PC-9 (cell line): ENCODE results near the gene RFC4. TPM values are rescaled to one million over a fixed set of nuclear protein-coding genes. Genes with fewer than 3 reads are reported as not detected.

Source experiments
- BruUV-seq: library from RNA; stranded (reverse); fragments of 400-500 nt; replicated peaks from 2 replicates; lab custom pipeline; 2021; lab: Mats Ljungman, UMichigan
- CTCF ChIA-PET: fragments of 300-600 bp; sonication (Branson Sonifier 250); formaldehyde crosslinking; loops from one replicate; lab custom pipeline; 2022; ENCODE audit warnings: antibody characterized with exemption; lab: Charles Lee
- POLR2A ChIA-PET: fragments of 300-600 bp; sonication (Branson Sonifier 250); formaldehyde crosslinking; loops from one replicate; lab custom pipeline; 2022; ENCODE audit warnings: antibody characterized with exemption; ENCODE audit not compliant: unreplicated experiment; lab: Charles Lee
- DNase-seq, 2 experiments: peaks; one replicate each; pipeline versions ENCODE4 v3.0.0 to v3.0.0-alpha.2; 2015 to 2022; ENCODE audit warnings: mixed read lengths in 1 of 2
- H2AFZ ChIP-seq: fragments of 200-600 bp; sonication (generic); 2 replicates; pipeline ENCODE4 v1.8.1; 2017; ENCODE audit warnings: antibody characterized with exemption
- H3F3A ChIP-seq: fragments of 200-600 bp; sonication (generic); 2 replicates; pipeline ENCODE4 v1.8.1; 2017; ENCODE audit warnings: antibody characterized with exemption, mild to moderate bottlenecking, low read depth; ENCODE audit not compliant: insufficient read depth
- H3K27ac ChIP-seq: fragments of 200-600 bp; sonication (generic); 2 replicates; pipeline ENCODE4 v1.6.1; 2016; ENCODE audit warnings: mixed run types
- H3K27me3 ChIP-seq: fragments of 200-600 bp; sonication (generic); 2 replicates; pipeline ENCODE4 v1.6.1; 2016; ENCODE audit warnings: low read depth, mixed run types; ENCODE audit not compliant: insufficient read depth
- H3K36me3 ChIP-seq: fragments of 200-600 bp; sonication (generic); 2 replicates; pipeline ENCODE4 v1.6.1; 2016; ENCODE audit warnings: low read depth, mixed run types
- H3K4me1 ChIP-seq: fragments of 200-600 bp; sonication (generic); replicated peaks from 2 replicates; pipeline ENCODE4 v1.6.1; 2016; ENCODE audit warnings: mixed run types; ENCODE audit not compliant: insufficient read depth
- H3K4me2 ChIP-seq: fragments of 200-600 bp; sonication (generic); 2 replicates; pipeline ENCODE4 v1.6.1; 2017; ENCODE audit warnings: mixed run types
- H3K4me3 ChIP-seq: fragments of 200-600 bp; sonication (generic); 2 replicates; pipeline ENCODE4 v1.6.1; 2016; ENCODE audit warnings: mixed run types
- H3K79me2 ChIP-seq: fragments of 200-600 bp; sonication (generic); 2 replicates; pipeline ENCODE4 v1.6.1; 2017; ENCODE audit warnings: low read depth, mixed run types
- H3K9me2 ChIP-seq: fragments of 200-600 bp; sonication (generic); 2 replicates; pipeline ENCODE4 v1.8.1; 2017; ENCODE audit warnings: mild to moderate bottlenecking; ENCODE audit not compliant: insufficient read depth
- H3K9me3 ChIP-seq: fragments of 200-600 bp; sonication (generic); 2 replicates; pipeline ENCODE4 v1.8.1; 2016; ENCODE audit warnings: low read depth; ENCODE audit not compliant: insufficient read depth
- H4K20me1 ChIP-seq: fragments of 200-600 bp; sonication (generic); 2 replicates; pipeline ENCODE4 v1.8.1; 2017; ENCODE audit not compliant: insufficient read depth
- CTCF ChIP-seq: fragments of 200-600 bp; sonication (generic); conservative IDR thresholded peaks from 2 replicates; pipeline ENCODE4 v1.6.1; 2017; ENCODE audit warnings: mixed run types, antibody characterized with exemption, mild to moderate bottlenecking, moderate library complexity
- EZH2 ChIP-seq: fragments of 200-600 bp; sonication (generic); IDR thresholded peaks from 2 replicates; pipeline ENCODE4 v1.8.0; 2017; ENCODE audit warnings: antibody characterized with exemption, low read depth
- intact Hi-C: fragments of 100-400 bp; cut with micrococcal nuclease; formaldehyde crosslinking; loops from one replicate; pipeline ENCODE4 v1.10.0; 2022; ENCODE audit not compliant: unreplicated experiment
- total RNA-seq: library from RNA; stranded (reverse); gene quantifications from 2 replicates; pipeline ENCODE4 v1.2.3, GENCODE V29; 2021

RFC4 gene
- total RNA-seq, 1 experiment from 2014 or later = 94.5 TPM

GRCh38 chr3:186825872-186826409, 19.7 kb upstream of the RFC4 start:
- CTCF ChIA-PET = no interaction called here

GRCh38 chr3:186825294-186825821, 19.1 kb upstream of the RFC4 start:
- CTCF ChIA-PET = interaction anchor here (0.6 kb wide), 1 partner anchor 246 kb away, joined by 3 read pairs; no protein-coding TSS in a partner anchor
- intact Hi-C loops = loop anchor here (5.0 kb wide), 1 partner anchor 237 kb away; no protein-coding TSS in a partner anchor
- TF ChIP-seq EZH2 = no peak
- TF ChIP-seq CTCF = no peak
- Histone ChIP-seq H3F3A (peaks cover 10% of the 10 kb centered on the region; the same call in 1 of the 2 replicates), H2AFZ (no peak overlapping the region), H3K27me3 (peaks cover 25% of the 10 kb centered on the region), H3K9me3 (no peaks in the 10 kb centered on the region), H3K27ac (no peak overlapping the region), H3K36me3 (no peaks in the 10 kb centered on the region), H3K4me3 (no peak overlapping the region), H3K4me2 (no peak overlapping the region), H3K4me1 (peaks cover 9% of the 10 kb centered on the region), H4K20me1 (no peaks in the 10 kb centered on the region), H3K9me2 (no peaks in the 10 kb centered on the region), H3K79me2 (peaks cover 10% of the 10 kb centered on the region)
- no peak for DNase-seq
- BruUV-seq = no TSS peak
- POLR2A ChIA-PET = no interaction called here

More at GRCh38 chr3:186825872-186826409, 19.7 kb upstream of the RFC4 start:
- Histone ChIP-seq H3K27me3 (peaks cover 30% of the 10 kb centered on the region), H3K4me1 (peaks cover 9% of the 10 kb centered on the region), H3K79me2 (peaks cover 10% of the 10 kb centered on the region), H4K20me1 (no peaks in the 10 kb centered on the region), H3K4me2 (peak overlapping the region; percentile 74), H3K27ac (no peak overlapping the region), H3K4me3 (peak overlapping the region; percentile 93; the same call in 1 of the 2 replicates), H3F3A (peaks cover 10% of the 10 kb centered on the region; the same call in 1 of the 2 replicates), H3K9me2 (no peaks in the 10 kb centered on the region), H2AFZ (no peak overlapping the region), H3K36me3 (no peaks in the 10 kb centered on the region), H3K9me3 (no peaks in the 10 kb centered on the region)
- no peak for TF ChIP-seq CTCF
- no peak for TF ChIP-seq EZH2
- POLR2A ChIA-PET = no interaction called here
- DNase-seq = no peak
- BruUV-seq = TSS peak; percentile 56
- intact Hi-C loops = loop anchor here (2.0 to 5.0 kb wide), 2 partner anchors 236 to 313 kb away; partner anchors contain the start of gene RPL39L

GRCh38 chr3:186824430-186825139, 18.3 kb upstream of the RFC4 start:
- Histone ChIP-seq H3K4me3 (no peak overlapping the region), H3F3A (peaks cover 10% of the 10 kb centered on the region; the same call in 1 of the 2 replicates), H3K36me3 (no peaks in the 10 kb centered on the region), H3K4me2 (no peak overlapping the region), H3K27ac (no peak overlapping the region), H4K20me1 (no peaks in the 10 kb centered on the region), H2AFZ (no peak overlapping the region), H3K4me1 (peaks cover 9% of the 10 kb centered on the region), H3K79me2 (peaks cover 10% of the 10 kb centered on the region), H3K9me2 (no peaks in the 10 kb centered on the region), H3K27me3 (peaks cover 17% of the 10 kb centered on the region), H3K9me3 (no peaks in the 10 kb centered on the region)
- DNase-seq = no peak
- no TSS peak for BruUV-seq
- POLR2A ChIA-PET = no interaction called here
- no peak for TF ChIP-seq EZH2
- CTCF ChIA-PET = interaction anchor here (0.6 kb wide), 1 partner anchor 245 kb away, joined by 3 read pairs; no protein-coding TSS in a partner anchor
- intact Hi-C loops = loop anchor here (5.0 kb wide), 4 partner anchors 238 to 882 kb away; partner anchors contain the start of gene TBCCD1
